ENCODE data around the gene SPPL2B. TPM values are rescaled to one million over a fixed set of nuclear protein-coding genes. Genes with fewer than 3 reads are reported as not detected.
"Not testable (repeated sequence)": the region's sequence is repeated elsewhere in the genome, so short reads cannot be mapped to it uniquely, and the experiment has no call there.

Gene SPPL2B
- 10 to 100 TPM; 18.7 to 34.1 (median 21.2) TPM for total RNA-seq
- 10 to 100 TPM; 17.8 to 69.7 TPM for polyA plus RNA-seq
- long read RNA-seq, donor 1, partial matches to known transcripts: 21 of 32 reads
- long read RNA-seq, donor 1, other reads (novel, unspliced or antisense): 4 of 32 reads
- long read RNA-seq, donor 2, transcript SPPL2B-209 (15 exons, 3,456 nt): major isoform, 11 of 46 reads
- long read RNA-seq, donor 2, partial matches to known transcripts: 11 of 46 reads
- long read RNA-seq, donor 2, other reads (novel, unspliced or antisense): 23 of 46 reads
- long read RNA-seq, donor 3, transcript SPPL2B-209 (15 exons, 3,456 nt): major isoform, 20 of 59 reads
- long read RNA-seq, donor 3, partial matches to known transcripts: 23 of 59 reads
- long read RNA-seq, donor 3, other reads (novel, unspliced or antisense): 16 of 59 reads

- WGBS, 2 donors: 0% methylated on average over 80 to 89 of the region's 89 CpGs
- Histone ChIP-seq H3K27me3 (no peaks in the 10 kb centered on the region), H3K36me3 (peaks cover 0 to 30% (median 0%) of the 10 kb centered on the region in 9 donors), H3K4me3 (peak within 1 kb of the TSS; percentile 71 to 100 (median 96)), H3K9me3 (no peaks in the 10 kb centered on the region), H3K4me1 (peaks cover 23 to 58% (median 51%) of the 10 kb centered on the region in 9 donors), H3K27ac (peak within 1 kb of the TSS; percentile 35 to 93 (median 84))
- TF ChIP-seq CTCF (IDR thresholded peaks at IDR 0.05): no peak
- peak; percentile 88 to 98 (median 96) for ATAC-seq
- peak; percentile 90 to 93 for DNase-seq
- intact Hi-C loops (cut with DNase I): no loop called here
Observed at GRCh38 chr19:2328401-2329148, at the start of gene SPPL2B, which contains the start of gene LSM7. Gene SPPL2B, plus strand, starts transcription at chr19:2328684. Its CDS starts 26 bp downstream, at chr19:2328710. Gene LSM7, minus strand, starts transcription at chr19:2328586. Its CDS starts 20 bp downstream, at chr19:2328566.

GRCh38 chr19:2280633-2281264 is 47.7 kb upstream of the SPPL2B start:
- WGBS, 2 donors: 76% methylated on average over 26 of the region's 26 CpGs
- H3K27ac ChIP-seq: no peak overlapping the region
- no peak for TF ChIP-seq CTCF (IDR thresholded peaks at IDR 0.05)
- peaks cover 0 to 14% (median 0%) of the 10 kb centered on the region in 7 donors for H3K27me3 ChIP-seq
- peaks cover 0 to 21% (median 0%) of the 10 kb centered on the region in 9 donors for H3K36me3 ChIP-seq
- no peaks in the 10 kb centered on the region for H3K9me3 ChIP-seq
- intact Hi-C loops (cut with DNase I): loop anchor here in 2 of 10 donors (10.0 kb wide), 2 partner anchors 104 to 114 kb away; no protein-coding TSS in a partner anchor
- peaks cover 2 to 24% (median 20%) of the 10 kb centered on the region in 9 donors for H3K4me1 ChIP-seq
- ATAC-seq (no peak), DNase-seq (no peak)
- no peak overlapping the region for H3K4me3 ChIP-seq

- peaks cover 2 to 18% (median 14%) of the 10 kb centered on the region in 9 donors for H3K4me1 ChIP-seq
- peaks cover 0 to 15% (median 0%) of the 10 kb centered on the region in 9 donors for H3K36me3 ChIP-seq
- peak overlapping the region; percentile 1 to 53 (median 48) for H3K4me3 ChIP-seq
- ATAC-seq: peak in 4 of 8 donors; percentile 5 to 49 (median 34)
- intact Hi-C loops (cut with DNase I): loop anchor here in 2 of 10 donors (10.0 kb wide), 2 partner anchors 103 to 113 kb away; no protein-coding TSS in a partner anchor
- DNase-seq, H3K9me3 ChIP-seq: not testable (repeated sequence)
- peaks cover 0 to 21% (median 0%) of the 10 kb centered on the region in 7 donors for H3K27me3 ChIP-seq
- 14 to 16% methylated on average over 12 to 16 of the region's 16 CpGs for WGBS, 2 donors
- H3K27ac ChIP-seq: peak overlapping the region in 8 of 10 donors; percentile 11 to 87 (median 55)
Observed at GRCh38 chr19:2281265-2282061, 47.0 kb upstream of the SPPL2B start.
